HL-60 (cell line): Measurements from ENCODE around the gene C4orf46.

Source experiments
- SPI1 ChIP-seq: IDR thresholded peaks from 2 replicates; pipeline ENCODE4 v1.6.1; 2012; ENCODE audit warnings: low read depth, mild to moderate bottlenecking, borderline replicate concordance
- TF ChIP-seq, protein P1 (sequence below): IDR thresholded peaks from one replicate; pipeline ENCODE4 v1.5.1; 2011; ENCODE audit warnings: low read length, control low read depth, inconsistent platforms; ENCODE audit not compliant: insufficient read depth
- TF ChIP-seq, protein P2 (sequence below): IDR thresholded peaks from 2 replicates; pipeline ENCODE4 v1.6.1; 2012; ENCODE audit warnings: low read depth; ENCODE audit not compliant: insufficient replicate concordance

DNA sequence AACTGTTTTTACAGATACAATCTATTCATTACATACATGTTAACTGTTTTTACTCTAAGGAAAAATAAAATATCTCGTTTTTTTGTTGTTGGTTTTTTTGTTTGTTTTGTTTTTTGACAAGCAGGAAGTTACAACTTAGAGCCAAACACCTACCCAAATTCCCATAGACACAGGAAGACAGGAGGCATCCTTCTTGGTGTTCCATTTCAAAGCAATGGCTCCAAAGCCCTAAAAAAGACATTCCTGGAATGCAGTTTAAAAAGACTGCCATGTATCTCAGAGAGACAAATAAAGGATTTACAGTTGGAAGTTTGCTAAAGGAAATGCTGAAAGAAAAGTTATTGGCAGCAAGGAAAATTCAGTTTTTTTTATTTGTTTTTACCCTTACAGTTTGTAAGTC lies 17.1 kb upstream of the C4orf46 start:
- TF ChIP-seq, protein P1, sequence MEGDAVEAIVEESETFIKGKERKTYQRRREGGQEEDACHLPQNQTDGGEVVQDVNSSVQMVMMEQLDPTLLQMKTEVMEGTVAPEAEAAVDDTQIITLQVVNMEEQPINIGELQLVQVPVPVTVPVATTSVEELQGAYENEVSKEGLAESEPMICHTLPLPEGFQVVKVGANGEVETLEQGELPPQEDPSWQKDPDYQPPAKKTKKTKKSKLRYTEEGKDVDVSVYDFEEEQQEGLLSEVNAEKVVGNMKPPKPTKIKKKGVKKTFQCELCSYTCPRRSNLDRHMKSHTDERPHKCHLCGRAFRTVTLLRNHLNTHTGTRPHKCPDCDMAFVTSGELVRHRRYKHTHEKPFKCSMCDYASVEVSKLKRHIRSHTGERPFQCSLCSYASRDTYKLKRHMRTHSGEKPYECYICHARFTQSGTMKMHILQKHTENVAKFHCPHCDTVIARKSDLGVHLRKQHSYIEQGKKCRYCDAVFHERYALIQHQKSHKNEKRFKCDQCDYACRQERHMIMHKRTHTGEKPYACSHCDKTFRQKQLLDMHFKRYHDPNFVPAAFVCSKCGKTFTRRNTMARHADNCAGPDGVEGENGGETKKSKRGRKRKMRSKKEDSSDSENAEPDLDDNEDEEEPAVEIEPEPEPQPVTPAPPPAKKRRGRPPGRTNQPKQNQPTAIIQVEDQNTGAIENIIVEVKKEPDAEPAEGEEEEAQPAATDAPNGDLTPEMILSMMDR: no peak
- TF ChIP-seq, protein P2, sequence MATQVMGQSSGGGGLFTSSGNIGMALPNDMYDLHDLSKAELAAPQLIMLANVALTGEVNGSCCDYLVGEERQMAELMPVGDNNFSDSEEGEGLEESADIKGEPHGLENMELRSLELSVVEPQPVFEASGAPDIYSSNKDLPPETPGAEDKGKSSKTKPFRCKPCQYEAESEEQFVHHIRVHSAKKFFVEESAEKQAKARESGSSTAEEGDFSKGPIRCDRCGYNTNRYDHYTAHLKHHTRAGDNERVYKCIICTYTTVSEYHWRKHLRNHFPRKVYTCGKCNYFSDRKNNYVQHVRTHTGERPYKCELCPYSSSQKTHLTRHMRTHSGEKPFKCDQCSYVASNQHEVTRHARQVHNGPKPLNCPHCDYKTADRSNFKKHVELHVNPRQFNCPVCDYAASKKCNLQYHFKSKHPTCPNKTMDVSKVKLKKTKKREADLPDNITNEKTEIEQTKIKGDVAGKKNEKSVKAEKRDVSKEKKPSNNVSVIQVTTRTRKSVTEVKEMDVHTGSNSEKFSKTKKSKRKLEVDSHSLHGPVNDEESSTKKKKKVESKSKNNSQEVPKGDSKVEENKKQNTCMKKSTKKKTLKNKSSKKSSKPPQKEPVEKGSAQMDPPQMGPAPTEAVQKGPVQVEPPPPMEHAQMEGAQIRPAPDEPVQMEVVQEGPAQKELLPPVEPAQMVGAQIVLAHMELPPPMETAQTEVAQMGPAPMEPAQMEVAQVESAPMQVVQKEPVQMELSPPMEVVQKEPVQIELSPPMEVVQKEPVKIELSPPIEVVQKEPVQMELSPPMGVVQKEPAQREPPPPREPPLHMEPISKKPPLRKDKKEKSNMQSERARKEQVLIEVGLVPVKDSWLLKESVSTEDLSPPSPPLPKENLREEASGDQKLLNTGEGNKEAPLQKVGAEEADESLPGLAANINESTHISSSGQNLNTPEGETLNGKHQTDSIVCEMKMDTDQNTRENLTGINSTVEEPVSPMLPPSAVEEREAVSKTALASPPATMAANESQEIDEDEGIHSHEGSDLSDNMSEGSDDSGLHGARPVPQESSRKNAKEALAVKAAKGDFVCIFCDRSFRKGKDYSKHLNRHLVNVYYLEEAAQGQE: no peak
- no peak for TF ChIP-seq SPI1
